ENCODE measurements around the gene NTRK3.

The NTRK3 gene

GRCh38 chr15:87947560-87947959 lies 309.0 kb downstream of the NTRK3 start:
- Histone ChIP-seq H3K27me3 (ENCODE audit: insufficient read depth, poor library complexity, severe bottlenecking) (no peaks in the 10 kb centered on the region), H3K27ac (replicated peaks) (no peak overlapping the region), H3K4me3 (replicated peaks; ENCODE audit: insufficient read depth, low read length) (no peak overlapping the region)
- TF ChIP-seq, protein P1, sequence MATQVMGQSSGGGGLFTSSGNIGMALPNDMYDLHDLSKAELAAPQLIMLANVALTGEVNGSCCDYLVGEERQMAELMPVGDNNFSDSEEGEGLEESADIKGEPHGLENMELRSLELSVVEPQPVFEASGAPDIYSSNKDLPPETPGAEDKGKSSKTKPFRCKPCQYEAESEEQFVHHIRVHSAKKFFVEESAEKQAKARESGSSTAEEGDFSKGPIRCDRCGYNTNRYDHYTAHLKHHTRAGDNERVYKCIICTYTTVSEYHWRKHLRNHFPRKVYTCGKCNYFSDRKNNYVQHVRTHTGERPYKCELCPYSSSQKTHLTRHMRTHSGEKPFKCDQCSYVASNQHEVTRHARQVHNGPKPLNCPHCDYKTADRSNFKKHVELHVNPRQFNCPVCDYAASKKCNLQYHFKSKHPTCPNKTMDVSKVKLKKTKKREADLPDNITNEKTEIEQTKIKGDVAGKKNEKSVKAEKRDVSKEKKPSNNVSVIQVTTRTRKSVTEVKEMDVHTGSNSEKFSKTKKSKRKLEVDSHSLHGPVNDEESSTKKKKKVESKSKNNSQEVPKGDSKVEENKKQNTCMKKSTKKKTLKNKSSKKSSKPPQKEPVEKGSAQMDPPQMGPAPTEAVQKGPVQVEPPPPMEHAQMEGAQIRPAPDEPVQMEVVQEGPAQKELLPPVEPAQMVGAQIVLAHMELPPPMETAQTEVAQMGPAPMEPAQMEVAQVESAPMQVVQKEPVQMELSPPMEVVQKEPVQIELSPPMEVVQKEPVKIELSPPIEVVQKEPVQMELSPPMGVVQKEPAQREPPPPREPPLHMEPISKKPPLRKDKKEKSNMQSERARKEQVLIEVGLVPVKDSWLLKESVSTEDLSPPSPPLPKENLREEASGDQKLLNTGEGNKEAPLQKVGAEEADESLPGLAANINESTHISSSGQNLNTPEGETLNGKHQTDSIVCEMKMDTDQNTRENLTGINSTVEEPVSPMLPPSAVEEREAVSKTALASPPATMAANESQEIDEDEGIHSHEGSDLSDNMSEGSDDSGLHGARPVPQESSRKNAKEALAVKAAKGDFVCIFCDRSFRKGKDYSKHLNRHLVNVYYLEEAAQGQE (IDR thresholded peaks at IDR 0.05; ENCODE audit: insufficient replicate concordance, low read depth) = no peak
- TF ChIP-seq GABPA (IDR thresholded peaks at IDR 0.05; ENCODE audit: low read depth) = no peak
- DNase-seq (ENCODE audit: low read depth in 1 of 2, low spot score in 1 of 2) = no peak

GRCh38 chr15:87945246-87945645 lies 311.3 kb downstream of the NTRK3 start:
- H3K27me3 ChIP-seq (ENCODE audit: insufficient read depth, poor library complexity, severe bottlenecking) = no peaks in the 10 kb centered on the region
- H3K4me3 ChIP-seq (replicated peaks; ENCODE audit: insufficient read depth, low read length) = no peak overlapping the region
- no peak for DNase-seq (ENCODE audit: low read depth in 1 of 2, low spot score in 1 of 2)
- H3K27ac ChIP-seq (replicated peaks) = no peak overlapping the region
- TF ChIP-seq, protein P1 (IDR thresholded peaks at IDR 0.05; ENCODE audit: insufficient replicate concordance, low read depth) = no peak
- no peak for TF ChIP-seq POLR2AphosphoS5 (IDR thresholded peaks at IDR 0.05; ENCODE audit: low read depth)

DNA sequence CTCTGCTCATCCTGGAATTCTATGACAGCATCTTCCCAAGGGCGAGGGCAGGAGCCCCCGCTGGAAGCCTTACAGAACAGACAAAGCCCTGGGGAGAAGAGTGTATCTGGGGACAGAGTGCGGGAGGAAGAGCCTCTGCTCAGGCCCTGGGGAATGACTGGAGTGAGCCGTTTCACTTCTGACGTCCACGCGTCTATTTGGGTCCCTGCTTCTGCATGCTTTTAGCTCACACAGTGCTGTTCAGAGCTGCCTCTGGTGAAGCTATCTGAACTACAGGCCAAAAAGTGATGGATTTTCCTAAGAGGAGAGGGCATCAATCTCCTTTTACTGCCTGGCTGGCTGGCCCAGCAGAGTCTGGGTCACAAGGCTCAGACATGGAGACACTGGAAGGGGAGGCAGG lies 311.8 kb downstream of the NTRK3 start:
- Histone ChIP-seq H3K4me3 (replicated peaks; ENCODE audit: insufficient read depth, low read length) (no peak overlapping the region), H3K27me3 (ENCODE audit: insufficient read depth, poor library complexity, severe bottlenecking) (no peaks in the 10 kb centered on the region), H3K27ac (replicated peaks) (no peak overlapping the region)
- TF ChIP-seq POLR2AphosphoS5 (IDR thresholded peaks at IDR 0.05; ENCODE audit: low read depth) = no peak
- TF ChIP-seq, protein P1 (IDR thresholded peaks at IDR 0.05; ENCODE audit: insufficient replicate concordance, low read depth) = no peak
- no peak for TF ChIP-seq GABPA (IDR thresholded peaks at IDR 0.05; ENCODE audit: low read depth)
- TF ChIP-seq SPI1 (IDR thresholded peaks at IDR 0.05; ENCODE audit: borderline replicate concordance, low read depth) = no peak
- TF ChIP-seq CTCF (IDR thresholded peaks at IDR 0.05; ENCODE audit: insufficient read depth, low read length) = no peak
- no peak for DNase-seq (ENCODE audit: low read depth in 1 of 2, low spot score in 1 of 2)

- TF ChIP-seq SPI1 (IDR thresholded peaks at IDR 0.05; ENCODE audit: borderline replicate concordance, low read depth) (no peak), GABPA (IDR thresholded peaks at IDR 0.05; ENCODE audit: low read depth) (no peak), CTCF (IDR thresholded peaks at IDR 0.05; ENCODE audit: insufficient read depth, low read length) (no peak), POLR2AphosphoS5 (IDR thresholded peaks at IDR 0.05; ENCODE audit: low read depth) (no peak)
- TF ChIP-seq, protein P1 (IDR thresholded peaks at IDR 0.05; ENCODE audit: insufficient replicate concordance, low read depth) = no peak
- Histone ChIP-seq H3K4me3 (replicated peaks; ENCODE audit: insufficient read depth, low read length) (no peak overlapping the region), H3K27me3 (ENCODE audit: insufficient read depth, poor library complexity, severe bottlenecking) (no peaks in the 10 kb centered on the region), H3K27ac (replicated peaks) (no peak overlapping the region)
- DNase-seq (ENCODE audit: low read depth in 1 of 2, low spot score in 1 of 2) = no peak
These were observed 312.5 kb downstream of the NTRK3 start for GRCh38 chr15:87944050-87944449.
